Vagina (tissue), 2 donors: Measurements from ENCODE around the gene ZDHHC11.
"Not testable (repeated sequence)": the region's sequence is repeated elsewhere in the genome, so short reads cannot be mapped to it uniquely, and the experiment has no call there.

Experiments used
- POLR2A ChIP-seq, 2 donors: fragments of 450-650 bp; IDR thresholded peaks; one replicate each; pipeline ENCODE4 v1.6.1; 2017; ENCODE audit warnings: antibody characterized with exemption in 2 of 2, mild to moderate bottlenecking in 2 of 2, moderate library complexity in 2 of 2
- TF ChIP-seq, protein P1 (sequence below), 3 experiments: fragments of 450-650 bp in 2 of 3; fragments of 200-600 bp in 1 of 3; sonication (generic) in 1 of 3; IDR thresholded peaks; one replicate each; pipeline ENCODE4 v1.5.1; 2017 to 2019; ENCODE audit warnings: antibody characterized with exemption in 3 of 3, mild to moderate bottlenecking in 2 of 3, moderate library complexity in 2 of 3

DNA sequence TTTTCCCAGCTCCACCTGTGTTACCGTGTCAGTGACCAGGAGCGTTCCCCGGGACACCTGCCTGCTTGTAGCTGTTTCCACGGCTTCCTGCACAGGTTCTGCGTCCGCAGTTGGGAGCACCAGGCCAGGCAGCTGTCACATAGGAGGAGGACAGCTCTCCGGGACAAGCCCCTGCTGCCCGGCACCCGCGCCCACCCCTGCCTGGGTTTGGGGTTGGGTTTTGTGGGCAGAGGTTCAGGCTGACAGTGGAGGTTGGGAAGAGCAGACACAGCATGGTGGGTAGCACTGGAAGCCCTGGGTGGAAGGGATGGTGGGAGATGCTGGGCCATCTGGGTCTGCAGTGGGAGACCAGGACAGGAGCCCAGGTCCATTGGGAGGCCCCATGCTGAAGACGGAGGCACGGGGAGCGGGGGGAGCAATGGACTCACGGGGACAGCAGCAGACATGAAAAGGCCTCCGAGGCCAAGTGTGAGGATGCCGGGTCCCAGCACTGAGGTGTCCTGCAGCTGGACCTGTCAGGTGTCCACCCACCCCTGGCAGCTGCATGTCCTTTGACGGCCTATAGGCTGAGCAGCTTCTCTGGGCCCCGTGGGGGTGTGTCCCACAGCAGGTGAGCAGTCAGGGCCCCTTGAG, 63.4 kb downstream of the ZDHHC11 start:
- TF ChIP-seq, protein P1, sequence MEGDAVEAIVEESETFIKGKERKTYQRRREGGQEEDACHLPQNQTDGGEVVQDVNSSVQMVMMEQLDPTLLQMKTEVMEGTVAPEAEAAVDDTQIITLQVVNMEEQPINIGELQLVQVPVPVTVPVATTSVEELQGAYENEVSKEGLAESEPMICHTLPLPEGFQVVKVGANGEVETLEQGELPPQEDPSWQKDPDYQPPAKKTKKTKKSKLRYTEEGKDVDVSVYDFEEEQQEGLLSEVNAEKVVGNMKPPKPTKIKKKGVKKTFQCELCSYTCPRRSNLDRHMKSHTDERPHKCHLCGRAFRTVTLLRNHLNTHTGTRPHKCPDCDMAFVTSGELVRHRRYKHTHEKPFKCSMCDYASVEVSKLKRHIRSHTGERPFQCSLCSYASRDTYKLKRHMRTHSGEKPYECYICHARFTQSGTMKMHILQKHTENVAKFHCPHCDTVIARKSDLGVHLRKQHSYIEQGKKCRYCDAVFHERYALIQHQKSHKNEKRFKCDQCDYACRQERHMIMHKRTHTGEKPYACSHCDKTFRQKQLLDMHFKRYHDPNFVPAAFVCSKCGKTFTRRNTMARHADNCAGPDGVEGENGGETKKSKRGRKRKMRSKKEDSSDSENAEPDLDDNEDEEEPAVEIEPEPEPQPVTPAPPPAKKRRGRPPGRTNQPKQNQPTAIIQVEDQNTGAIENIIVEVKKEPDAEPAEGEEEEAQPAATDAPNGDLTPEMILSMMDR (IDR thresholded peaks at IDR 0.05) = not testable (repeated sequence)
- not testable (repeated sequence) for TF ChIP-seq POLR2A (IDR thresholded peaks at IDR 0.05)
